K562 treated with DMSO at 1 percent for 4 hours (cell line): ENCODE data around the gene EFCAB14. TPM values are rescaled to one million over a fixed set of nuclear protein-coding genes. Genes with fewer than 3 reads are reported as not detected.

Source experiments
- total RNA-seq: library from RNA; unstranded; fragments of 300-600 nt; gene quantifications from 2 replicates; pipeline ENCODE4 v1.2.3, GENCODE V29; 2022; ENCODE audit not compliant: insufficient read depth

EFCAB14 gene, protein sequence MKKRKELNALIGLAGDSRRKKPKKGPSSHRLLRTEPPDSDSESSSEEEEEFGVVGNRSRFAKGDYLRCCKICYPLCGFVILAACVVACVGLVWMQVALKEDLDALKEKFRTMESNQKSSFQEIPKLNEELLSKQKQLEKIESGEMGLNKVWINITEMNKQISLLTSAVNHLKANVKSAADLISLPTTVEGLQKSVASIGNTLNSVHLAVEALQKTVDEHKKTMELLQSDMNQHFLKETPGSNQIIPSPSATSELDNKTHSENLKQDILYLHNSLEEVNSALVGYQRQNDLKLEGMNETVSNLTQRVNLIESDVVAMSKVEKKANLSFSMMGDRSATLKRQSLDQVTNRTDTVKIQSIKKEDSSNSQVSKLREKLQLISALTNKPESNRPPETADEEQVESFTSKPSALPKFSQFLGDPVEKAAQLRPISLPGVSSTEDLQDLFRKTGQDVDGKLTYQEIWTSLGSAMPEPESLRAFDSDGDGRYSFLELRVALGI
- total RNA-seq, result 21.8 and 27.7 TPM in 2 replicates

GRCh38 chr1:46718727-46719622 lies at the start of gene EFCAB14:
Gene EFCAB14 (minus strand): TSS chr1:46719114. CDS start chr1:46718087, 1,027 bp downstream.

DNA sequence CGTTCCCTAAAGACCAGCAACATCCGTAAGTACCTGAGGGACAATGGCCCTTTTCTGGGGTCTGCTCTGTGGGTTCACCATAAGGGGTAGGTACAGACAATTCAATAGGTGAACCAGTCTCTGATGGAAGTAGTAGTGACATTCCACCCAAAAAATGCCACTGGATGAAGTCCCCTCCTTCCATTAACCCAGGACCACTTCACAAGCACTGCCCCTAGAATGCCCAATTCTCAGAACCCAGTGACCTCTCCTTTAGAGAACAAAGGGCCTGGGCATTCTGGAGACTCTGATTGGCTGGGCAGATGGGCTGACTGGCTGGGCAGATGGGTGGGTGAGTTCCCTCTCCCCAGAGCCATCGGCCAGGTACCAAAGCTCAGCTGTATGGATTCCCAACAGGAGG lies 47.4 kb downstream of the EFCAB14 start, which contains the start of gene TEX38:
Gene TEX38, plus strand, starts transcription at position 301 of the 400 bp plus-strand sequence. Its CDS starts 81 bp downstream, at position 382.

DNA sequence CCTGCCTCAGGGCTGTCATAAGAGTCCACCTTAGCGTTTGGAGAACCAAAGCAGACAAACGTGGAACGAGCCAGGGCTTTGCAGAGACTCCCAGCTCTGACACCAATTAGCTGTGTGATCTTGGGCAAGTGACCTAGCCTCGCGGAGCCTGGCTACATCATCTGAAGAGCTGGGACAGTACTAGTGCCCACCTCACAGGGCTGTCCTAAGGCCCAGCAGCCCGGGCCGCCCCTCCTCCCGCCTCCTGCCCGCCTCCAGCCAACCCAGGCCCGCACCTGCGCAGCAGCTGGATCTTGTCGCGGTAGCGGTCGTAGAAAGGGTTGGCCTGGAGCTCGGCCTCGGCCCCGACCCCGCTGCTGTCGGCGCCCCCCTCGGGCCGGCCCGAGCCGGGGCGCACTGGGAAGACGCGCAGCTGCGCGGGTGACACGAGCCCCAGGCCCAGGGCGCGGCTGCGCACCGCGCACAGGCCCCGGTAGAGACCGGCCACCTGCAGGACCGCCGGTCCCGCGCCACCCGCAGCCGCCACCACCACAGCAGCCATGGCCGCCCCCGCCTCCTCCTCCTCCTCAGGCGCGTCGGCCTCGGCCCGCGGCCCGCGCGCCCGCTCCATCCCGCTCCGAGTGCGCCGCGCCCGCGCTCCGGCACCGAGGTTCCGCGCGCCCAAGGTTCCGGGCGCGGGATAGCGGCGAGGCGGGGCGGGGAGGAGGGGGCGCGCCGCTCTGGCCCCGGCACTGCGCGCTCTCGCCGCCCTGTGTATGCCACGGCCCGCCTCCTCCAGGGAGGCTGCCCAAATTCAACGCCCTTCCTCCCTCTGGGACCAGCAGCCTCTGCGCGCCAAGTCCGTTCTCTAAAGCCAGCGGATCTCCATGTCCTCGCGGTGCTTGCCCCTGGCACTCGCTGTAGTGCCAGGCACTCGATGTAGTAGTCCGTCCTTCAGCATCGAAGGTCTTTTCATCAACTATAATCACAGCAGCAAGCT lies 50.8 kb downstream of the EFCAB14 start, which contains the start of gene ATPAF1:
Gene ATPAF1, minus strand, starts transcription at position 583 of the 979 bp plus-strand sequence. Its CDS starts 42 bp downstream, at position 541.

Other genes starting within 250 kb of the EFCAB14 start
- 3.5 and 4.2 TPM in 2 replicates for gene DMBX1, start 229.3 kb downstream of the EFCAB14 start, total RNA-seq
- gene KNCN, start 167.5 kb downstream of the EFCAB14 start, total RNA-seq, result not detected in 2 replicates
- gene MKNK1, start 114.8 kb downstream of the EFCAB14 start, total RNA-seq, result 39.8 and 45.9 TPM in 2 replicates
- gene MOB3C, start 102.3 kb downstream of the EFCAB14 start, total RNA-seq, result 6.9 and 7.5 TPM in 2 replicates
- 20.3 and 43.3 TPM in 2 replicates for gene ATPAF1, start 50.8 kb downstream of the EFCAB14 start, total RNA-seq
- gene TEX38, start 47.3 kb downstream of the EFCAB14 start, total RNA-seq, result not detected in 2 replicates
- not detected in 2 replicates for gene CYP4B1, start 79.9 kb upstream of the EFCAB14 start, total RNA-seq
- gene CYP4A11, start 222.4 kb upstream of the EFCAB14 start, total RNA-seq, result not detected in 2 replicates